Ureter (tissue), 1 donor: ENCODE data around the gene ZRANB1. TPM values are rescaled to one million over a fixed set of nuclear protein-coding genes. Genes with fewer than 3 reads are reported as not detected.

Experiments
- DNase-seq: peaks from one replicate; pipeline ENCODE4 v3.0.0-alpha.2; 2020; ENCODE audit warnings: low spot score
- total RNA-seq: library from RNA; stranded (reverse); gene quantifications from one replicate; pipeline ENCODE4 v1.2.4, GENCODE V29; 2023
- donor health status: DM: yes; HTN: yes; CAD: no.

Gene ZRANB1
- total RNA-seq, 1 donor from 2014 or later = 26.3 TPM

DNA sequence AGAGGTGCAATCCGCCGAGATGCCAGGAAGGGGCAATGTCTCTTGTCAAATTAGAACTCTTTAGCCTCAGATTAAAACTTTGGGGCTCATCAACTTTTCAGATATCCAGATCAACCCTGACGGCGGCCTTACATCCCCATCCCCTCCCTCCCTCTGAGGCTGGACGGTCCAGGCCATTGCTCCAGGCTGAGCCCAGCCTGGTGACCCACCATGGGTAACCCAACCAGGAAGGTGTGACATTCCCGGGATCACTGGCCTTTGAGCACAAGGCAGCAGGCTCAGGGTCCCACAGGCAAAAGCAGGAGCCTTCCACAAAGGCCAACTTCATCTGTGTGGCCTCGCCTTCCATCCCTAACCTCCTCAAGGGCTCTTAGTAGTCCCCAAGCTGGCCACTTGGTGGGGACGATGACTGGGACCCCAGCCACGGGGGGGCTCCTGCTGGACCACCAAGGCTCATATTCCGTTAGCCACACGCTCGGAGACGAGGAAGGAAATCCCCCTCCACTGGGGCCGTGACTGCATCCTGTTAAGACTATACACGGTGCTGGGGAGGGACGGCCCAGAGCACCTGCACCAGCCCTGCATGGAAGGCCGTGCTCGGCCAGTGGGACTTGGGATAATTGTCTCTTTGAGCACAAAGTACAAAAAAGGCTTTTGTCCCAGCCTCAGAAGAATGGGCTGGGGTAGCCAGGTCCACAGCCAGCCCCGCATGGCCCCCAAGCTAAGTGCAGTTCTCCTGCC is 62.8 kb downstream of the ZRANB1 start:
- DNase-seq = no peak

DNA sequence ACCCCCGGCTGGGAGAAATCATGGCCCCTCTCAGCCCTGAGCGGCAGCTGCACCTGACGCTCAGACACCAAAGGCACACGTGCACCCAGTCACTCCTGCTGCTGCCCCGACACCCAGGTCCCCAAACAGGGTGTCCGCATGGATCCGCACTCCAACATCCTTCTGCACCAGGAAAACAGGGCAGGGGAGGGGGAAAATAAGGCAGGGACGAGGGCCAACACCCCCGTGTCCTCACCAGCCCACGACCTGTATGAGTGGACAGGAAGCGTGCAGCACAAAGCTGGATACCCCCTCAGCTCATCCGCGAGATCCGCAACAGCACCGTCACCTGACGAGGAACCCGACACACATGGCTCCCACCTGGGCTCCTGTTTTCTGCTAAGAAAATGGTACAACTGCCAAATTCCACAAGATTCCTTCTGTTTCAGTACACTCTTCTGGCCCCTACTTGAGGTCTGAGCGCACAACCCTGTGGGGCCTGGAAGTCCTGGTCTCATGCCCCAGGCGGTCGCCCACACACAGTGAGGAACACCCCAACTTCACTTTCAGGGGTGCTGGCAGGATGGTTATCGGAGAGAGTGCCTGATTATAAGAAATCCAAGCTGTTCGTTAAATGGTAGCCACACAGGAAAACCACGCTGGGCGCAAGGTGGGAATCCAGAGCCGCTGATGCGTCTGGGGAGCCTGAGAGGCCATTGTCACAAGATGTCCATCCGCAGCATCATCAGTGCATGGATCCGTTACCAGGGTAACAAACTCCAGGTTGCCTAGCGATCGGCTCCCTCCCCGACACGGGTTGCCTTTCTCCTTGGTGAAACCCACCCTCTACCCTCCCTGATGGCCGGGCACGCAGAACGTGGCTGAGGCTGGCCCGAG is 63.6 kb downstream of the ZRANB1 start:
- DNase-seq = no peak

DNA sequence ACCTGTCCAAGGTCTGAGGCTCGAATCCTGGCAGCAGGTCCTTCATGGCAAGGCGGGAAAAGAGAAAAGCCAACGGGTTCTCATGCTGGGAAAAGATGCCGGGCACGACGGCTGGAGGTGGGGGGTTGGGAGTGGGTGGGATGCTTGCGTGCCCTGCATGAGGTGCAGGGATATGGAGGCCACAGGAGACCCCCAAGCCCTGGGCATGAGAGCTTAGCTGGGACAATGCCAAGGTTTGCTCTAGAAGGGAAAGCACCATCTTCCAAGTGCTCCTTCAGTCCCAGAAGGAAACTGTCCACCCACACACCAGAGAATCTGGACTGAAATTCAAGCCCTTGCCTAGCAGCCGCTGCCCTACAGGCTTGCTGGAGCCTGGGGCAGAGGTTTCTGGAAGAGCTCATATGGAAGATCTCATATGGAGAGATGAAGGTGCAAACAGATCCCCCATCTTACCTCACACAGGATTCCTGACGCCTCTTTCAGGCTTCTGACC is 64.3 kb downstream of the ZRANB1 start:
- no peak for DNase-seq

DNA sequence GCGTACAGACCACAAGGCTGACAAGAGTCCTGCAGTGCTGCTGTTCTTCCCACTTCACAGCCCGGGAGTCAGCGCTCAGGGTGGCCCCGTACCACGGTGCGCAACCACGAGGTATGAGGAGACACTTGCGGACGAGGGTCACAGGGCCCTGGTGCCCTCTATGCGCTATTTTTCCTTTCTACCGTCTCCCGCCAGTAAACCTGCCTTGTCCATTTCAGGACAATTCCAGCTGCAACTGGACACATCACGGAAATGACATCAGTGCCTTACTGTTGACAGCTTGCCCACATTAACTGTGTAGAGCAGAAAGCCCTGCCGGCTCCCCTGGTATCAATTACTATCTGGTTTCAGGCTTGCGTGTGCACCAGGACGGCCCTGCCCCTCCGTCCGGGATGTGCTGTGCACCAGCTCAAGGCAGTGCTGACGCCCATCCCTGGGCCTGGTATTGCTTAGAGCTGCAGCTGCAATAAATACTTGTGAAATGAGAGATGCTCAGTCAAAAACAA is 65.1 kb downstream of the ZRANB1 start:
- DNase-seq = no peak

DNA sequence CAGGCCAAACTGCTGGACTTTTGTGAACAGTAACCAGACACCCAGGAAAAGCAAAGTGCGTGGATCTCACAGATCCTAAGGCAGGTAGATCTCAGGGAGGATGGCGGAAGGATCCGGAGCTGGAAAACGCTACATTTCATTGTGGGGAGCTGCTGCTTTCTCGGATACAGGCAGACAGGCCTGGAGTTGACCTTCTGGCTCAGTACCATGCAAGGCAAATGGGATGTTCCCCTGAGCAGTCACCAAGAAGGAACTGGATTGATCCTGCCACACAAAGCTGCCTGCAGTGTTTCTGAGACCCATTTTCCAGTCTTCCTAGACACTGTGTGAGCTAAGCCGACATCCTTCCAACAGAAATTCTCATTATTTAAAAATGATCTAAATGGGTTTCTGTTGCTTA is 65.5 kb downstream of the ZRANB1 start:
- DNase-seq = no peak

DNA sequence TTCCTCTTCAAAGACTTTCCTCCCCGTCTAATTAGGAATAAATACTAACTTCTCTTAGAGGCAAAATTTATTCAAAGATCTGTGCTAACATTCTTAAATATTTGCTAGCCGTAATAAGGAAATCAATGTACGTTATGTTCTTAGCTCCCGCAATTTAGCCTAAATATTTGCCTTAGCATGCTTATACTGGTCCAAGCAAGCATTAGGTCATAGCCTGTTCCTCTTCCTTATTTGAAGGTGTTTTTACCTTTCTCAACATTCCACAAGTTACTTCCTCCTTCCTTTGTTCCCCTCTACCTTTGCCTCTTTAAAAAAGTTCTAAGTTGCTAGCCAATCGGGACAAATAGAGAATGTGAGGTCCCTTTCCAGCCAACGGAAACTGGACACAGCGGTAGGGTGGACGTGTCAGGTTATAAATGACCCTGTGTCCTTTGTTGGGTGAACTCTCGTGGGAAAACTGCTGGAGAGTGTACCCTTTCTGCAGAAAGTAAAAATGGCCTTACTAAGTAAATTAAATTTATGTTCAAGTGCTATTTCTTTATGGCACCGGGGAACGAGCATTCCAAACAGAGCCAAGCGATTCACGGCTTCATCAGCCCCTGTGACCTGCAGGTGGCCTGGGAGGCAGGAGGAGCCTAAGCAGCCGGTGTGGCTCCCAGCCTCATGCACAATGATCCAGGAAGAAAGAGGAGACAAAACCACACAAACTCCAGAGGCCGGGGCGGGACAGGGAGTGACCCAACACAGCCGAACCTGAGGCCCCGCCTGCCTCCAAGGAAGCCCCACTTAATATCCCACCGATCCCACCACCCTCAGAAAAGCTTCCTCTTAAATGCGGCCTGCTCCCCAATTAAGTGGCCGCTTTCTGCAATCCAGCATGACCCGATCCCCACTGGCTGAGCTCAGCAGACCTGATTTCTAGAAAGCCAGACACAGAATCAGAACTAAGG is 67.0 kb downstream of the ZRANB1 start:
- DNase-seq = no peak

DNA sequence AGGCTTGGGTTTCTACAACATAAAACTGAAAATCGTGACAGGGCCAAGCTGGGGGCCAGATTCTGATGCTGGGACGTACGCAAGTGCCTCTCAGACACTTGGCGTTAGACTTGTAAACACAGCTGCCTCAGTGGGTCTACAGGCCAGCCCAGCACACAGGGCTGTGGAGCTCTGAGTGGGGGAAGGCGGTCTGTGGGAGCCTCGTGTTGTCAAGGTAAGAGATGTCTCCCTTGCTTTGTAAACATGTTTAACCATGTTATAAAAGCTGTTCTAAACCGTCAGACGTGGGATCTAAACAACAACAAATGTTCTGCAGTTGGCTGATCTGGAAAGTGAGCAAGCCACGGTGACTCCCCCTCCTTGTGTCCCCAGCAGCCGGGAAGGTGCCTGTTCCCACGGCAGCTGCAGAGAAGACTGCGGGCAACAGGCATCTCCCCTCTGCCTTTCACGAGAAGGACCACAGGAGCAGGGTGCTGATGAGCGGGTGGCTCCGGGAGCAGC is 67.8 kb downstream of the ZRANB1 start:
- DNase-seq = no peak

DNA sequence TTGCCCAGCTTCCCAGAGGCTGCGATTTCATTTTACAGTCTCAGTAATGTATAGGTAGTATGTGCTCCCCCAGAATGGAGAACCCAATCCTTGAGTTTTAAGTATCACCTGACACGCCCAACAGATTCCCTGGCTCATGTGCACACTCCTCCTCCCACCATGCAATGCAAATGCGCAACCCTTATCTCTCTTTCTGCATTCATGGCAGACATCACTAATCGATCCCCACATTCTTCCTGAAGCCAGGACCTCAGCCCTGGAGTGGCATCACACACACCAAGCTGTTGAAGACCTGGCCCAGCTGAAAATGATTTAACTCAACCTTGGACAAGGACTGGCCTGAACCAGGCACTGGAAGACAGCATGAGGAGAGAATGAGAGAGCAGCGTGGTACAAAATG is 68.4 kb downstream of the ZRANB1 start:
- DNase-seq = no peak

DNA sequence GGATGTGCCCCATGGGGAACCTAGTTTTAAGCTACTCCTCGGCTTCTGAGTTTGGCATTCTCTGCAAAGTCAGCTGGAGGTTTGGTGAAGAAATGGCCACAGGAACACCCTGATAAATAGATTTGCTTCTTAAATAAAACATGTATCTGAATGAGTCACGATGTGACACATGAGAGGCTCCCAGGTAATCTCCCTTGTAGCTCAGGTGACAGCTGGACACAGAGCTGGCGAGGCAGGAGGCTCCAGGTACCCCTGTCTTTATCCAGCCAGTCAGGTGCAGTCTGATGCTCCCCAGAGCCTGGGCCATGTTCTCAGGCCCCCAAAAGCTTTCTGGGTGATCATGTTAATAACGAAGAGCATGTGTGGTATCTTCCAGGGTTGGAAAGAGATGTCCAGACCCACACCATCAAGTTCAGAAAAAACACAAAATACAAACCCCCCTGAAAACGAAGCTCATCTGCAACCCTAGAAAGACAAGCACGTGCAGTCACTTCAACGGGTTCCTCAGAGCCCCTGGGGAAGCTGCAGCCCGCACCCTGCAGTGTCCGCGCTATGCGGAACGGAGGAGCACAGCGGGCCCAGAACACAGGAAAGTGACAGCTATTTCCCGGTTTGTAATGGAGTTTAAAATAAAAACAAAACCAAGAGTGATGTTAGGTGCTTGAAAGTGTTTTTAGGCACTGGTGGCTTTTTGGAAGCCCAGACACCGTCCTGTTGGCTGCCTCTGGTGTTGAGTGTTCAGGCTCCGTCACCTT is 69.4 kb downstream of the ZRANB1 start:
- DNase-seq = no peak

DNA sequence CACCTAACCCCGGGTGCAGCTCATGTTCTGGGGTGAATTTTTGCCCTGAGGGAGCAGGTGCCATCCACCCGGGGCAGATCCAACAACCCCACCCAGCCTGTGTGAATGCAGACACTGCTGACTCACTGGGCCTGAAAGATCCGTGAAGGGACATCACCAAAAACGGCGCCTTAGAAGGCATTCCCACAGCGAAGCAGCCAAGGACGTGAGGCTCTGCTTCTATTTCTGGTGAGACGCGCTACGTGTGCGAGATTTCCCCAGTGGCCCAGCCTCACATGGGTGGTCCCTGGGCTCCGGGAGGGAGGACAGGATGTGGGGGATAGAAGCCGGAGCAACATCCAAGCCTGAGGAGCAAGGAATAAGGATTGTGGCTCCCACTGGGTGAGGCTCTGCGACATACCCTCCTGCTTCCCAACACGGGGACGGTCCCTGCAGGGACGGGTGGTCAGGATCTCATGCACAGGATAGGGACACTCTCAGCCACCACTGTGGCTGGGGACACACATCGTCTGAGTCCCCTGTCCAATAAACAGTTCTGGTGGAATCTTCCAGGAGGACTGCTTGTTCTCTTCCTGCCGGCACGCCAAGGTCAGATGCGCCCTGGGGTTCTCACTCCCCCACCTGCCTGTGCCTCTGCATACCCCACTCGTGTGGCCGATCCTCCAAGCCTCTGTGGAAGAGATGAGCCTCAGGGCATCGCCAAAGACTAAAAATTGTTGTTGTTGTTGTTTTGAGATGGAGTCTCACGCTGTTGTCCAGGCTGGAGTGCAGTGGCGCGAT is 70.2 kb downstream of the ZRANB1 start:
- no peak for DNase-seq

DNA sequence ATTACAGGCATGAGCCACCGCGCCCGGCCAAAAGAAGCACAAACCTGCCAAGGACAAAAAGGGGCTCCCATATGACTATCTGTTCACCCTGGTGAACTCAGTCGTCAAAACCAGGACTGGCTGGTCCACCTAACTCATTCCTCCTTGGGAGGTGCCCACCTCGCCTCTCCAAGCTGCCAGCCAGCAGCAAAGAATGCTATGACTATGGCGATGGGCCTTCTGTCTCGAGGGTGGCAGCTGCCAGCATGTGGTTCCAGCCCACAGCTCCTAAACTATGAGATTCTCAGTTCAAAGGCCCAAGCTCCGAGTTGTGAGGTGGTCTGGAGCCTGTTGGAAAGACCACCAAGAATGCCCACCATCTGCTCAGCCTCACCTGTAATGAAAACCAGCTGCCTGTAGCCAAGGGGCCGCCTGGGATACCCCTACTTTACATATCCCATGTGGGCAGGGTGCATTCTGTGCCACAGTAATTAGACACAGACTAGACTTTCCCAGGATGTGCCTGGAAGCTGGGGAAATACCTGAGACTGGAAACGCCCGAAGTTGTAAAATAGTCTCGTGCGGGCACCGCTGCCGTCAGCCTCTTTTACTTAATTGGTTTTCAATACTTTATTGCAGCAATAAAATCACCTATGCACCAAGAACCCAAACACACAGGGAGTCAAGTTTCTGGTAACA is 71.1 kb downstream of the ZRANB1 start:
- DNase-seq = no peak

DNA sequence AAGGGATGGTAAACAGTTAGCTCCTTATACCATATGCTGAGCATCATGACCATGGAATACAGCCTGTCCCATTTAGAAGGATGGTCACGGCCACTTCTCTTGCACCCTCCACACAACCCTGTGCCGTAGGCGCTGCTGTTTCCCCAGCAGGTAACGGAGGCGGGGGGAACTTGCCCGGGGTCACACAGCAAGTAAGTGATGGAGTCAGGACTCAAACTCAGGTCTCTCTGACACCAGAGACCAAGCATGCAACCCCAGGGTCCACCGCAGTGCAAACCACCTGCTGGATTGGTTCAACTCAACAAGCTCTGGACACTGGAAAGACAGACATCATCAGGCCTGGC is 71.6 kb downstream of the ZRANB1 start:
- no peak for DNase-seq

DNA sequence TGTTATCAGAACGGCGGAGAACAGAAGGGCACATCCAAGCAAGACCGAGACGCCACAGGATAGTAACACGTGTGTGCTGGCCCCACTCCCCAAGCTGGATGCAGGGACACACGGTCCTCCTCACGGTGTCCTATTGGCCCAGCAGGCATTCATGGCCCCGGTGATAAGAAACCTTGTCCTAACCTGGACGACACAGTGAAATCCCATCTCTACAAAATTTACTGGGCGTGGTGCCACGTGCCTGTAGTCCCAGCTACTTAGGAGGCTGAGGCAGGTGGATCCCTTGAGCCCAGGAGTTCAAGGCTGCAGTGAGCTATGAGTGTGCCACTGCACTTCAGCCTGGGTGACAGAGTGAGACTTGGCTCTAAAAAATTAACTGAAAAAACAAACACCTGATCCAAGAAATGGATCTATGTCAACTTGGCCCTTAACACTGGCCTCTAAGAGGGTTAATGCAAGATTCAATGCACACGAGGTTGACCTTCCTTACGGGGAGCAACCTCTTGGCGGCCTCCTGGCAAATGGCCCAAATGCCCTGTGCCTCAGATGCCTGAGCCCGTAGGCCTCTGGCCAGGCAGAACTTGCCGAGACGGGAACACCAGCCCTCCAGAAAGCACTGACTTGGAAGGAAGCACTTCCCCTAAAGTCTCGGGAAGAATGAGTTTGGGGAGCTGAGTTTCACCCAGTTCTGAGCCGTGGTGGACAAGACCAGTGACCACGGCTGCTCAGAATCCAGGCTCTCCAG is 72.3 kb downstream of the ZRANB1 start:
- DNase-seq = no peak

DNA sequence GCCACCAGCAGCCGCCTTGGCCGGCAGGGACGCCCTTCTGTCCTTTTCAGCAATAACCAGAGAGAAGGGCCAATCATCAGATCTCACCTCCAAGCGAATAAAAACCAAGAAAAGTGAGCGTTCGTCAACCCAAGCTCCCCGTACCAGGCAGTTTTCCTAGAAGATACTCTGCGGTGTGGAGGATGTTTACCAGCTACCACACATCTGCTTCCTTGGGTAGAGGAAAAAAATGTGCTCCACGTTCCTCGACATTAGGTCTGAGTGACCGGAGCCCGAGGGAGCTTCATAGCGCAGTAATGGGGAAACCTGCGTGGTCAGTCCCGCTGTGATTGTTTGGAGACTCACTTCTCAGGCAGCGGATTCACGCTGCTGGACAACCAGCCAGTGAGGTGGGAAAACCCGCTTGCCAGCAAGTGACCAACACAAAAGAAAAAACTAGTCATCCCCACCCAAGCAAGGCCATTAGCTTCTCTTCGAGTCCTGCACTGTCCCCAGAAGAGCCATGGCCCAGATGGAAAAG is 73.0 kb downstream of the ZRANB1 start:
- no peak for DNase-seq

DNA sequence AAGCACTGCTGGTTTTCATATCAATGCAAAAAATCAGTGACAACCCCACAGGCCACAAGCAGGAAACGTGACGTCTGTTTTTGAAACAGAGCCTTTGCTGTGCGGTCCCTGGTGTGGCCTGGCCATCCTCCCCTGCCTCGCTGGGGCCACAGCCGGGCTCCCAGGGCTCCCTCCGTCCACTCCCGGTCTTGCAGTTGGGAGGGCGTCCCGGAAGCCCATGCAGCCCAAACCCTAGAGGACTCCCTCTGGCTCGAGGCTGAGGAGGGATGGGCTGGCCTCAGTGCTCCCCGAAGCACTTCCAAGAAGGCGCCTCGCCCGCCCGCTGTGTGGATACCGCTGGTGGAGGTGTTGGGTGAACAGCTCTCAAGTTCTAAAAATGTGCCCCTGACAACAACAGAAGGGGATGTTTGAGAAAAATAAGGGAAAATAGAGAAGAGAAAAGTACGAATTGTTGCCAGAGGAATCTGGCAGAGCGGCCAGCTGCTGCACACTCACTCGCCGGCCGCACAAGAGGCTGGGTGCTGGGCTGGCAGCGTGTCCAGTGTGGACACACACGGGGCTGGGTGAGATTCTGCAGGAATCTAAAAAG is 73.5 kb downstream of the ZRANB1 start:
- DNase-seq = no peak

DNA sequence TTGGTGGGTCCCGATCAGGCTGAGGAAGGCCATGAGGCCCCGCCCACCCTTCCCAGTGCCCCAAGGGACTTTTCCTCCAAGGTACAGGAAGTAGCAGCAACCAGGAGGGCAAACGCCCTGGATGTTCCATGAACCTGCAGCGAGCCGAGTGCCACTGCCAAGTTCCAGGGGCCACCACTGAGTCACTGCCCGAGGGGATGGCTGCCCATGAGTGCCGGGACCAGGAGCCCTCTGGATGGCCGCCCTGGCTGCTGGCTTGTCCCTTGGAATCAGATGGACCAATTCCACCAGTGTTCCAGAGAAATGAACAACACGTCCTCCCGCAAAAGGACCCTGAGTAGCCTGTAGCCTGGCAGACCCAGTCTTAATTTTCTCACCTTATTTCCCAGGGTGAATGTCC is 74.2 kb downstream of the ZRANB1 start:
- no peak for DNase-seq

DNA sequence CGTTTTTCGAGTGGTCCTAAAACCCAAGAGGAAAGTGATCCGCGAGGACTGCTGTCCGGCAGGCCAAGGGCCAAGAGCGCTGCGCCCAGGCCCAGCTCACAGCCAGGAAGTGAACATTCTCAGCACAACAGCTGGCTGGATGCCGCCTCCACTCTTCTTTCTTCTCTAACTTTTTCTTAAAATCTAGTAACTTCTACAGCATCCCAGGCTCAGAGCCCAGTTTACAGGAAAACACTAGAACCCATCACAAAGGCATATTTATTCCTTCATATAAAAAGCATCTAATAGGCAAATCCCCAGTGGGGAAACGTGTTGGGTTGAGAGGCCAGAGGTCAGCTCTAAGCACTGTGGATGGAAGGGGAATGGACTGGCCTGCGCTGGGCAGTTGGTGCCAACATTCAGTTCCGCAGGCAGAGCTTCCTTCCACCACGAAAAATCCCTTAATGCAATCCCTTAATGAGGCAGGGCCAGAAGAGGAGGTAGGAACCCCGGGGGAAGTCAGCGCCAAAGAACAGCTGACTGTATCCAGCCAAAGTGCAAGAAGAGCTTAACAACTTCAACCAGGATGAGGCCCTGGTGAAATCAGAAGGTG is 74.8 kb downstream of the ZRANB1 start:
- no peak for DNase-seq
